SH-SY5Y (cell line): ENCODE data around the gene GADL1.

Experiments used
- GATA2 ChIP-seq: IDR thresholded peaks from 2 replicates; pipeline ENCODE4 v1.6.1; 2011; ENCODE audit warnings: mild to moderate bottlenecking, low read depth, low read length
- GATA3 ChIP-seq: IDR thresholded peaks from 2 replicates; pipeline ENCODE4 v1.6.1; 2011; ENCODE audit warnings: low read depth, mild to moderate bottlenecking, low read length, moderate library complexity

GRCh38 chr3:30692498-30693130 lies 201.8 kb downstream of the GADL1 start:
- TF ChIP-seq GATA3 (no peak), GATA2 (no peak)
